SK-N-SH (cell line): ENCODE measurements around the gene REXO1. TPM values are rescaled to one million over a fixed set of nuclear protein-coding genes. Genes with fewer than 3 reads are reported as not detected.
A peak's percentile ranks its signal among the peaks of the same experiment; 100 is the strongest.

ENCODE experiments used
- CTCF ChIA-PET: fragments of 300-600, 350-600 bp; formaldehyde crosslinking; extraction: SDS; loops from one replicate; lab custom pipeline; 2021; lab: Yijun Ruan, JAX
- POLR2A ChIA-PET: fragments of 350-600 bp; sonication (Branson Sonifier 250); formaldehyde crosslinking; extraction: SDS; loops from one replicate; lab custom pipeline; 2020; ENCODE audit warnings: antibody characterized with exemption, inconsistent platforms; lab: Yijun Ruan, JAX
- DNase-seq: peaks from one replicate; pipeline ENCODE4 v3.0.0; 2012
- H2AFZ ChIP-seq: fragments of 200-600 bp; sonication (generic); 2 replicates; pipeline ENCODE4 v1.8.1; 2016; ENCODE audit warnings: antibody characterized with exemption, mild to moderate bottlenecking, low read depth
- H3F3A ChIP-seq: fragments of 200-600 bp; sonication (generic); replicated peaks from 2 replicates; pipeline ENCODE3; 2016; ENCODE audit warnings: antibody characterized with exemption, mild to moderate bottlenecking; ENCODE audit not compliant: insufficient read depth
- H3K27ac ChIP-seq, 2 experiments: fragments of 200-500 bp in 1 of 2; fragments of 200-600 bp in 1 of 2; sonication (Bioruptor generic) in 1 of 2; sonication (generic), shearing (Covaris generic) in 1 of 2; 2 replicates each; pipeline versions ENCODE4 v1.5.1 to v1.6.1; 2014 to 2016; ENCODE audit warnings: low read depth in 2 of 2, inconsistent platforms in 1 of 2, low read length in 1 of 2, mild to moderate bottlenecking in 1 of 2, mixed read lengths in 1 of 2
- H3K27me3 ChIP-seq: fragments of 200-600 bp; sonication (generic), shearing (Covaris generic); 2 replicates; pipeline ENCODE4 v1.6.1; 2016; ENCODE audit warnings: mixed run types; ENCODE audit not compliant: insufficient read depth
- H3K36me3 ChIP-seq, 2 experiments: fragments of 200-500 bp in 1 of 2; fragments of 200-600 bp in 1 of 2; sonication (Bioruptor generic) in 1 of 2; sonication (generic) in 1 of 2; replicated peaks in 1 of 2; 2 replicates each; pipeline versions ENCODE3 to v1.5.1; 2014 to 2016; ENCODE audit warnings: low read length in 1 of 2, mild to moderate bottlenecking in 1 of 2; ENCODE audit not compliant: insufficient read depth in 2 of 2, control insufficient read depth in 1 of 2
- H3K4me1 ChIP-seq, 2 experiments: fragments of 200-500 bp in 1 of 2; fragments of 200-600 bp in 1 of 2; sonication (Bioruptor generic) in 1 of 2; sonication (generic), shearing (Covaris generic) in 1 of 2; 2 replicates each; pipeline versions ENCODE4 v1.5.1 to v1.6.1; 2014 to 2016; ENCODE audit warnings: low read depth in 1 of 2, low read length in 1 of 2, mixed run types in 1 of 2; ENCODE audit not compliant: insufficient read depth in 2 of 2, control insufficient read depth in 1 of 2
- H3K4me2 ChIP-seq: fragments of 200-600 bp; sonication (generic), shearing (Covaris generic); 2 replicates; pipeline ENCODE4 v1.6.1; 2017; ENCODE audit warnings: mixed run types
- H3K4me3 ChIP-seq, 2 experiments: fragments of 200-500 bp in 1 of 2; fragments of 200-600 bp in 1 of 2; sonication (Bioruptor generic) in 1 of 2; sonication (generic), shearing (Covaris generic) in 1 of 2; 2 replicates each; pipeline versions ENCODE4 v1.5.1 to v1.8.1; 2014 to 2016; ENCODE audit warnings: low read depth in 2 of 2, inconsistent platforms in 1 of 2, low read length in 1 of 2, mild to moderate bottlenecking in 1 of 2, mixed read lengths in 1 of 2, moderate library complexity in 1 of 2
- H3K79me2 ChIP-seq: fragments of 200-600 bp; sonication (generic); 2 replicates; pipeline ENCODE4 v1.8.1; 2017; ENCODE audit warnings: mild to moderate bottlenecking; ENCODE audit not compliant: insufficient read depth
- H3K9ac ChIP-seq: fragments of 200-600 bp; sonication (generic); 2 replicates; pipeline ENCODE4 v1.6.1; 2017; ENCODE audit warnings: mixed run types
- H3K9me2 ChIP-seq: fragments of 200-600 bp; sonication (generic); 2 replicates; pipeline ENCODE4 v1.6.1; 2017; ENCODE audit warnings: mixed run types
- H3K9me3 ChIP-seq: fragments of 200-600 bp; sonication (generic); 2 replicates; pipeline ENCODE4 v1.6.1; 2017; ENCODE audit warnings: mixed run types, mild to moderate bottlenecking, moderate library complexity
- H4K20me1 ChIP-seq: fragments of 200-600 bp; sonication (generic); 2 replicates; pipeline ENCODE4 v1.6.1; 2017; ENCODE audit warnings: mild to moderate bottlenecking, mixed run types; ENCODE audit not compliant: insufficient read depth
- EZH2phosphoT487 ChIP-seq: fragments of 200-600 bp; sonication (generic); IDR thresholded peaks from 2 replicates; pipeline ENCODE4 v1.6.1; 2017; ENCODE audit warnings: low read depth, mixed run types, mild to moderate bottlenecking, antibody characterized with exemption, moderate library complexity, borderline replicate concordance
- FOSL2 ChIP-seq: IDR thresholded peaks from 2 replicates; pipeline ENCODE4 v1.4.0; 2012; ENCODE audit warnings: low read depth, mild to moderate bottlenecking, moderate library complexity, borderline replicate concordance
- FOXJ3 ChIP-seq: sonication (generic); formaldehyde crosslinking; IDR thresholded peaks from 2 replicates; pipeline ENCODE4 v1.5.1; 2020; ENCODE audit warnings: mild to moderate bottlenecking, missing genetic modification reagents
- NFIC ChIP-seq: IDR thresholded peaks from 2 replicates; pipeline ENCODE4 v1.4.0; 2012; ENCODE audit warnings: borderline replicate concordance
- POLR2AphosphoS5 ChIP-seq: IDR thresholded peaks from 2 replicates; pipeline ENCODE4 v1.6.1; 2012; ENCODE audit warnings: low read depth, low read length
- RXRA ChIP-seq: IDR thresholded peaks from 2 replicates; pipeline ENCODE4 v1.4.0; 2012; ENCODE audit warnings: low read depth, mild to moderate bottlenecking, borderline replicate concordance
- TCF12 ChIP-seq: IDR thresholded peaks from 2 replicates; pipeline ENCODE4 v1.4.0; 2012
- WGBS: methylation state at CpG from one replicate; pipeline ENCODE4 v1.1.6; 2017; ENCODE audit warnings: low lambda C conversion rate; 5-methylcytosine and 5-hydroxymethylcytosine counted together
- polyA plus RNA-seq, 3 experiments: library from polyadenylated mRNA; depleted of rRNA; stranded (reverse); fragments of >200 nt; gene quantifications; 2 replicates each; pipeline ENCODE4 v1.2.3, GENCODE V29; 2012
- TF ChIP-seq, protein P1 (sequence below): fragments of 200-600 bp; sonication (generic); IDR thresholded peaks from 2 replicates; pipeline ENCODE4 v1.6.1; 2017; ENCODE audit warnings: antibody characterized with exemption, mild to moderate bottlenecking, moderate library complexity
- TF ChIP-seq, protein P2 (sequence below): fragments of 150-350 bp; IDR thresholded peaks from 2 replicates; pipeline ENCODE4 v1.6.1; 2016; ENCODE audit warnings: mild to moderate bottlenecking, low read depth, low read length
- TF ChIP-seq, protein P3 (sequence below): fragments of 150-350 bp; IDR thresholded peaks from 2 replicates; pipeline ENCODE4 v1.6.1; 2017; ENCODE audit warnings: antibody characterized with exemption, low read length, low read depth, borderline replicate concordance
- TF ChIP-seq, protein P4 (sequence below): IDR thresholded peaks from 2 replicates; pipeline ENCODE4 v1.4.0; 2012; ENCODE audit warnings: low read depth, borderline replicate concordance
- TF ChIP-seq, protein P5 (sequence below): IDR thresholded peaks from 2 replicates; pipeline ENCODE4 v1.4.0; 2012; ENCODE audit warnings: low read depth, borderline replicate concordance
- TF ChIP-seq, protein P6 (sequence below): IDR thresholded peaks from 2 replicates; pipeline ENCODE4; 2012

REXO1 gene
- polyA plus RNA-seq, 1 of the 3 experiments (the other 2 are of a cell fraction): 18.8 TPM

DNA sequence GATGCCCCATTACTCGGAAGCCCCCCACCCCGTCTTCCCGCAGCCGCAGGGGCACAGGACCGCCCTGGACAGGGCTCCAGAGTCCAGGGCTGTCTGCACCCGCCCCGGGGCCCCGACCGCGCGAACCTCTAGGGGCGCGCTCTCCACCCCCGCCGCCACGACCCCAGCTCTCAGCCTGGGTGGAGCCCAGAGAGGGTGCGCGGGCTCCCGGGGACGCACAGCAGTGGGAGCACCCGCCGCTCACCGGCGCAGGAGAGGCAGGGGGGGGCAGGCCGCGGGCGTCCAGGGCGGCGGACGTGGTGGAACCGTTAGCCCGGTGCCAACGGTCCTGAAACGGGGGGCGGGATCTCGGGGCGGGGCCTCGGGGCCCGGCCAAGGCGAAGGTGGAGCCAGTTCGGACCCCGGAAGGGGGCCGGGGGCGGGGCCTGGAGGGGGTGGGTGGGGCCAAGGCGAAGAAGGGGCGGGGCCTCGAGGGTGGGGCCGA, 36.3 kb downstream of the REXO1 start, which contains the start of gene ATP8B3:
TSS of gene ATP8B3 (minus strand) at position 335 of the 484 bp plus-strand sequence. CDS start 540 bp downstream, outside the sequence.
- H3K27ac ChIP-seq: peak within 1 kb of the TSS; percentile 69 to 72
- ChIA-PET CTCF (interaction anchor here (0.9 to 3.6 kb wide), 4 partner anchors 15 to 140 kb away, joined by 5 to 20 read pairs (median 8); no protein-coding TSS in a partner anchor), POLR2A (no interaction called here)
- H3K9ac ChIP-seq: peak within 1 kb of the TSS; percentile 75
- H3K4me3 ChIP-seq: peak within 1 kb of the TSS; percentile 64 to 71
- H3K4me1 ChIP-seq: peaks cover 0 to 14% of the 10 kb centered on the region in 2 experiments; a peak in 1 of 4 replicates
- H3K9me3 ChIP-seq: no peaks in the 10 kb centered on the region
- peak within 1 kb of the TSS; percentile 77 for H3K4me2 ChIP-seq
- no peaks in the 10 kb centered on the region for H3K79me2 ChIP-seq
- peaks cover 0 to 17% of the 10 kb centered on the region in 2 experiments for H3K36me3 ChIP-seq
- H4K20me1 ChIP-seq: no peaks in the 10 kb centered on the region
- no peaks in the 10 kb centered on the region for H3K9me2 ChIP-seq
- TF ChIP-seq, protein P1, sequence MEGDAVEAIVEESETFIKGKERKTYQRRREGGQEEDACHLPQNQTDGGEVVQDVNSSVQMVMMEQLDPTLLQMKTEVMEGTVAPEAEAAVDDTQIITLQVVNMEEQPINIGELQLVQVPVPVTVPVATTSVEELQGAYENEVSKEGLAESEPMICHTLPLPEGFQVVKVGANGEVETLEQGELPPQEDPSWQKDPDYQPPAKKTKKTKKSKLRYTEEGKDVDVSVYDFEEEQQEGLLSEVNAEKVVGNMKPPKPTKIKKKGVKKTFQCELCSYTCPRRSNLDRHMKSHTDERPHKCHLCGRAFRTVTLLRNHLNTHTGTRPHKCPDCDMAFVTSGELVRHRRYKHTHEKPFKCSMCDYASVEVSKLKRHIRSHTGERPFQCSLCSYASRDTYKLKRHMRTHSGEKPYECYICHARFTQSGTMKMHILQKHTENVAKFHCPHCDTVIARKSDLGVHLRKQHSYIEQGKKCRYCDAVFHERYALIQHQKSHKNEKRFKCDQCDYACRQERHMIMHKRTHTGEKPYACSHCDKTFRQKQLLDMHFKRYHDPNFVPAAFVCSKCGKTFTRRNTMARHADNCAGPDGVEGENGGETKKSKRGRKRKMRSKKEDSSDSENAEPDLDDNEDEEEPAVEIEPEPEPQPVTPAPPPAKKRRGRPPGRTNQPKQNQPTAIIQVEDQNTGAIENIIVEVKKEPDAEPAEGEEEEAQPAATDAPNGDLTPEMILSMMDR: peak; percentile 41
- TF ChIP-seq, protein P2, sequence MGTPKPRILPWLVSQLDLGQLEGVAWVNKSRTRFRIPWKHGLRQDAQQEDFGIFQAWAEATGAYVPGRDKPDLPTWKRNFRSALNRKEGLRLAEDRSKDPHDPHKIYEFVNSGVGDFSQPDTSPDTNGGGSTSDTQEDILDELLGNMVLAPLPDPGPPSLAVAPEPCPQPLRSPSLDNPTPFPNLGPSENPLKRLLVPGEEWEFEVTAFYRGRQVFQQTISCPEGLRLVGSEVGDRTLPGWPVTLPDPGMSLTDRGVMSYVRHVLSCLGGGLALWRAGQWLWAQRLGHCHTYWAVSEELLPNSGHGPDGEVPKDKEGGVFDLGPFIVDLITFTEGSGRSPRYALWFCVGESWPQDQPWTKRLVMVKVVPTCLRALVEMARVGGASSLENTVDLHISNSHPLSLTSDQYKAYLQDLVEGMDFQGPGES: no peak
- no peaks in the 10 kb centered on the region for H3K27me3 ChIP-seq
- peaks cover 4% of the 10 kb centered on the region for H3F3A ChIP-seq
- WGBS: 3% methylated on average over 7 of the region's 48 CpGs
- peak within 1 kb of the TSS; percentile 88; the same call in 1 of the 2 replicates for H2AFZ ChIP-seq
- DNase-seq: peak; percentile 99

DNA sequence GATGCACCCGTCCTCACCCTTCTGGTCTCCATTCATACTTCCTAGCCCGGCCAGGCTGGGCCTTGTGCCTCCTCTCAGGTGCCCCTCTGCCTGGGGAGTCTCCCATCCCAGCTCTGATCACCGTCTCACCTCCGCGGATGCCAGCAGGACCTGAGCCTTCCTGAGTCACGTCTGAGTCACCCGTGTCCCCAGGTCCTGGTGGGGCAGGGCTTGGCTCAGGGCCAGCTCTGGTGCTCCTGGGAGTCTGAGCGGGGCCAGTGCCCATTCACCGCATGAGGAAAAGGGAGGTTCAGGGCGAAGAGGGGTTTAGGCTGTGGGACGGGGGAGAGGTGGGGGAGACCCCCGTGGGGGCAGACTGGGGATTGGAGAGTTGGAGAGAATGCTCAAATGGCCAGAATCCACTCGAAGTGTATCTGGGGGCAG, 36.8 kb downstream of the REXO1 start:
- H3K4me3 ChIP-seq: peak overlapping the region; percentile 64 to 71
- no peaks in the 10 kb centered on the region for H3K27me3 ChIP-seq
- no peaks in the 10 kb centered on the region for H3K9me3 ChIP-seq
- CTCF ChIA-PET: interaction anchor here (0.9 to 3.6 kb wide), 6 partner anchors 15 to 139 kb away, joined by 3 to 20 read pairs (median 8); no protein-coding TSS in a partner anchor
- H3K27ac ChIP-seq: peak overlapping the region in 1 of 2 experiments; percentile 29; a peak in 1 of 4 replicates
- peak overlapping the region; percentile 68 for H3K9ac ChIP-seq
- WGBS: 26% methylated on average over 11 of the region's 13 CpGs
- H3K4me1 ChIP-seq: peaks cover 0 to 14% of the 10 kb centered on the region in 2 experiments; a peak in 1 of 4 replicates
- TF ChIP-seq TCF12: no peak
- TF ChIP-seq NFIC: peak; percentile 97
- TF ChIP-seq, protein P3, sequence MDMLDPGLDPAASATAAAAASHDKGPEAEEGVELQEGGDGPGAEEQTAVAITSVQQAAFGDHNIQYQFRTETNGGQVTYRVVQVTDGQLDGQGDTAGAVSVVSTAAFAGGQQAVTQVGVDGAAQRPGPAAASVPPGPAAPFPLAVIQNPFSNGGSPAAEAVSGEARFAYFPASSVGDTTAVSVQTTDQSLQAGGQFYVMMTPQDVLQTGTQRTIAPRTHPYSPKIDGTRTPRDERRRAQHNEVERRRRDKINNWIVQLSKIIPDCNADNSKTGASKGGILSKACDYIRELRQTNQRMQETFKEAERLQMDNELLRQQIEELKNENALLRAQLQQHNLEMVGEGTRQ: no peak
- TF ChIP-seq POLR2AphosphoS5: no peak
- TF ChIP-seq, protein P4, sequence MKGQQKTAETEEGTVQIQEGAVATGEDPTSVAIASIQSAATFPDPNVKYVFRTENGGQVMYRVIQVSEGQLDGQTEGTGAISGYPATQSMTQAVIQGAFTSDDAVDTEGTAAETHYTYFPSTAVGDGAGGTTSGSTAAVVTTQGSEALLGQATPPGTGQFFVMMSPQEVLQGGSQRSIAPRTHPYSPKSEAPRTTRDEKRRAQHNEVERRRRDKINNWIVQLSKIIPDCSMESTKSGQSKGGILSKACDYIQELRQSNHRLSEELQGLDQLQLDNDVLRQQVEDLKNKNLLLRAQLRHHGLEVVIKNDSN: no peak
- TF ChIP-seq FOXJ3 (CRISPR knock-in tag): no peak
- peak; percentile 86; the same call in 1 of the 2 replicates for TF ChIP-seq FOSL2
- no peak for TF ChIP-seq RXRA
- TF ChIP-seq, protein P5, sequence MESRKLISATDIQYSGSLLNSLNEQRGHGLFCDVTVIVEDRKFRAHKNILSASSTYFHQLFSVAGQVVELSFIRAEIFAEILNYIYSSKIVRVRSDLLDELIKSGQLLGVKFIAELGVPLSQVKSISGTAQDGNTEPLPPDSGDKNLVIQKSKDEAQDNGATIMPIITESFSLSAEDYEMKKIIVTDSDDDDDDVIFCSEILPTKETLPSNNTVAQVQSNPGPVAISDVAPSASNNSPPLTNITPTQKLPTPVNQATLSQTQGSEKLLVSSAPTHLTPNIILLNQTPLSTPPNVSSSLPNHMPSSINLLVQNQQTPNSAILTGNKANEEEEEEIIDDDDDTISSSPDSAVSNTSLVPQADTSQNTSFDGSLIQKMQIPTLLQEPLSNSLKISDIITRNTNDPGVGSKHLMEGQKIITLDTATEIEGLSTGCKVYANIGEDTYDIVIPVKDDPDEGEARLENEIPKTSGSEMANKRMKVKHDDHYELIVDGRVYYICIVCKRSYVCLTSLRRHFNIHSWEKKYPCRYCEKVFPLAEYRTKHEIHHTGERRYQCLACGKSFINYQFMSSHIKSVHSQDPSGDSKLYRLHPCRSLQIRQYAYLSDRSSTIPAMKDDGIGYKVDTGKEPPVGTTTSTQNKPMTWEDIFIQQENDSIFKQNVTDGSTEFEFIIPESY: no peak
- TF ChIP-seq EZH2phosphoT487: no peak
- TF ChIP-seq, protein P6, sequence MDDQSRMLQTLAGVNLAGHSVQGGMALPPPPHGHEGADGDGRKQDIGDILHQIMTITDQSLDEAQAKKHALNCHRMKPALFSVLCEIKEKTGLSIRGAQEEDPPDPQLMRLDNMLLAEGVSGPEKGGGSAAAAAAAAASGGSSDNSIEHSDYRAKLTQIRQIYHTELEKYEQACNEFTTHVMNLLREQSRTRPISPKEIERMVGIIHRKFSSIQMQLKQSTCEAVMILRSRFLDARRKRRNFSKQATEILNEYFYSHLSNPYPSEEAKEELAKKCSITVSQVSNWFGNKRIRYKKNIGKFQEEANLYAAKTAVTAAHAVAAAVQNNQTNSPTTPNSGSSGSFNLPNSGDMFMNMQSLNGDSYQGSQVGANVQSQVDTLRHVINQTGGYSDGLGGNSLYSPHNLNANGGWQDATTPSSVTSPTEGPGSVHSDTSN: no peak
- H3F3A ChIP-seq: peaks cover 4% of the 10 kb centered on the region
- POLR2A ChIA-PET: no interaction called here
- H4K20me1 ChIP-seq: no peaks in the 10 kb centered on the region
- H3K4me2 ChIP-seq: peak overlapping the region; percentile 77
- no peaks in the 10 kb centered on the region for H3K9me2 ChIP-seq
- H2AFZ ChIP-seq: peak overlapping the region; percentile 73; the same call in 1 of the 2 replicates
- H3K36me3 ChIP-seq: peaks cover 0 to 12% of the 10 kb centered on the region in 2 experiments
- DNase-seq: peak; percentile 66
- H3K79me2 ChIP-seq: no peaks in the 10 kb centered on the region
